DND-41 (cell line): ENCODE results near the gene CCNY.
A peak's percentile ranks its signal among the peaks of the same experiment; 100 is the strongest.

ENCODE experiments used
- EZH2 ChIP-seq: IDR thresholded peaks from 3 replicates; pipeline ENCODE4 v1.6.1; 2012; ENCODE audit warnings: borderline replicate concordance, low read depth, mild to moderate bottlenecking, moderate library complexity, low read length, inconsistent platforms; ENCODE audit not compliant: severe bottlenecking
- TF ChIP-seq, protein P1 (sequence below): IDR thresholded peaks from 2 replicates; pipeline ENCODE4 v1.5.1; 2012; ENCODE audit warnings: borderline replicate concordance, low read length, moderate library complexity, mild to moderate bottlenecking; ENCODE audit not compliant: poor library complexity, severe bottlenecking; ENCODE audit errors: extremely low read depth

DNA sequence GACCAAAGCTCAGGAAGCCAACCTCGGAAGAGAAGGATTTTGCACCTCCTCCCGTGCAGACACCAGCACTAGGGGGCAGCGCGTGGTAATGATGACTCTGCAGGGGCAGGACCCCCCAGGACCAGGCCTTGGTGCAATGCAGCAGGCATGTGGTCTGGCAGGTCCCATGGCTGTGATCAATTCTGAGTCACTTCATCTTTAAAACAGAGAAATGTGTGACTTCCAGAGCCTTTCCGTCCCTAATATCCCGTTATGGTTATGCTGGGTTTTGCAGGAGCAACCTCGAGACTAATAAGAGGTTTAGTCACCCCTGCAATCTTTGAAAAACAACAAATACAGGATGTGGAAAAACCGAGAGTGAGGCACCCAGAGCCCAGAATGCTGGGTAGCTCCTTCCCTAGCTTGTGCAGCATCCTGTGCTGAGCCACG is 238.6 kb downstream of the CCNY start:
- TF ChIP-seq, protein P1, sequence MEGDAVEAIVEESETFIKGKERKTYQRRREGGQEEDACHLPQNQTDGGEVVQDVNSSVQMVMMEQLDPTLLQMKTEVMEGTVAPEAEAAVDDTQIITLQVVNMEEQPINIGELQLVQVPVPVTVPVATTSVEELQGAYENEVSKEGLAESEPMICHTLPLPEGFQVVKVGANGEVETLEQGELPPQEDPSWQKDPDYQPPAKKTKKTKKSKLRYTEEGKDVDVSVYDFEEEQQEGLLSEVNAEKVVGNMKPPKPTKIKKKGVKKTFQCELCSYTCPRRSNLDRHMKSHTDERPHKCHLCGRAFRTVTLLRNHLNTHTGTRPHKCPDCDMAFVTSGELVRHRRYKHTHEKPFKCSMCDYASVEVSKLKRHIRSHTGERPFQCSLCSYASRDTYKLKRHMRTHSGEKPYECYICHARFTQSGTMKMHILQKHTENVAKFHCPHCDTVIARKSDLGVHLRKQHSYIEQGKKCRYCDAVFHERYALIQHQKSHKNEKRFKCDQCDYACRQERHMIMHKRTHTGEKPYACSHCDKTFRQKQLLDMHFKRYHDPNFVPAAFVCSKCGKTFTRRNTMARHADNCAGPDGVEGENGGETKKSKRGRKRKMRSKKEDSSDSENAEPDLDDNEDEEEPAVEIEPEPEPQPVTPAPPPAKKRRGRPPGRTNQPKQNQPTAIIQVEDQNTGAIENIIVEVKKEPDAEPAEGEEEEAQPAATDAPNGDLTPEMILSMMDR, result peak; percentile 49
- no peak for TF ChIP-seq EZH2
